Measurements from ENCODE around the gene ZFP92. TPM values are rescaled to one million over a fixed set of nuclear protein-coding genes. Genes with fewer than 3 reads are reported as not detected.
A peak's percentile ranks its signal among the peaks of the same experiment; 100 is the strongest.
"Not testable (repeated sequence)": the region's sequence is repeated elsewhere in the genome, so short reads cannot be mapped to it uniquely, and the experiment has no call there.

ZFP92 gene
- total and polyA plus RNA-seq, 4 experiments from 2014 or later = 0.03 to 0.55 (median 0.31) TPM

DNA sequence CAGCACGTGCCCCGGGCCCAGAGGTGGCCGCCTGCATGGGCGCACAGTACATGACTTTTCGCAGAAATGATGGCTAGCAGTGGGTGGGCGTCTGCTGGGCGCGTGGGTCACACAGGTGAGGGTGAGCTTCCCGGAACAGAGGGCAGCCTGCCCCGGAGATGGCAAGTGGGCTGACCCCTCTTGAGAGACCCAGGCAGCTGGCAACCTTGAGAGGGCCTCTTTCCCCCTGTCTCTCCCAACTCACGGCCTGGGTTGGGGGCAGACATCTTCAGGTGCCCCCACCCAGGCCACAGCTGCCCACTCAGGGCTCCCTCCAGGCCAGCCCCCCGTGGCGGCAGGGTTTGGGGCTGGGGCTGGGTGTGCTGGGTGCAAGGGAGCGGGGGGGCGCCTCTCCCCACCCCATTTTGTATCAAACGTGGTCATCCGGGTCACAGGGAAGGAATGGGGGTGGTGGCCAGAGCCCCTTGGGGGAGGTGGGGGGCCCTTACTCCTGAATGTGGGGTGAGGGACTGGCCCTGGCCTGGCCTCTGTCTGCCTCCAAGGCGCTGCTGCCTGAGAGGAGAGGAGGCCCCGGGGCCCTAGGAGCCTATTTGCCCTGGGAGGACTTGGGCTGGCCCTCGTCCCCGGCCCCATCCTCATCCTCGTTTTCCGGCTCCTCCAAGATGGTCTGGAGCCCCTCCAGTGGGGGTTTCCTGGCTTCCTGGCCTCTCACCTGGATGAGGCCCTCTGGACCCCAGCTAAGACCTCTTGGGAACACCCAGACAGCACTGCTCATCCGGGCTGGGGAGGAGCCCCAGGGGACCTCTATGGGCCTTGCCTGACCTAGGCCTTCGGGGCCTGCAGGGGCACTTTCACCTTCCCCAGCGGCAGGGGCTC is 14.7 kb upstream of the ZFP92 start:
- no peak for DNase-seq
- Mint-ChIP-seq H3K9me3 (peaks cover 0 to 2% (median 0%) of the 10 kb centered on the region in 8 donors), H3K27ac (no peak overlapping the region), H3K36me3 (no peaks in the 10 kb centered on the region), H3K27me3 (no peaks in the 10 kb centered on the region), H3K4me1 (peaks cover 0 to 19% (median 7%) of the 10 kb centered on the region in 4 donors), H3K4me3 (no peak overlapping the region)
- no peaks in the 10 kb centered on the region for H3K36me3 ChIP-seq (ENCODE audit: insufficient read depth, low read length)
- CTCF ChIA-PET (ENCODE audit: partially characterized antibody) = no interaction called here
- intact Hi-C loops (cut with micrococcal nuclease) = no loop called here
- no peak overlapping the region for H3K27ac ChIP-seq (ENCODE audit: low read depth, low read length)
- no peaks in the 10 kb centered on the region for H3K27me3 ChIP-seq (ENCODE audit: insufficient read depth, low read length)
- no peak overlapping the region for H3K4me3 ChIP-seq (ENCODE audit: low read length in 2 of 2)
- POLR2A ChIA-PET (ENCODE audit: partially characterized antibody) = no interaction called here
- no peaks in the 10 kb centered on the region for H3K9me3 ChIP-seq (ENCODE audit: control insufficient read depth in 1 of 2, low read length in 2 of 2)
- H3K4me1 ChIP-seq (ENCODE audit: insufficient read depth, low read length) = no peaks in the 10 kb centered on the region

DNA sequence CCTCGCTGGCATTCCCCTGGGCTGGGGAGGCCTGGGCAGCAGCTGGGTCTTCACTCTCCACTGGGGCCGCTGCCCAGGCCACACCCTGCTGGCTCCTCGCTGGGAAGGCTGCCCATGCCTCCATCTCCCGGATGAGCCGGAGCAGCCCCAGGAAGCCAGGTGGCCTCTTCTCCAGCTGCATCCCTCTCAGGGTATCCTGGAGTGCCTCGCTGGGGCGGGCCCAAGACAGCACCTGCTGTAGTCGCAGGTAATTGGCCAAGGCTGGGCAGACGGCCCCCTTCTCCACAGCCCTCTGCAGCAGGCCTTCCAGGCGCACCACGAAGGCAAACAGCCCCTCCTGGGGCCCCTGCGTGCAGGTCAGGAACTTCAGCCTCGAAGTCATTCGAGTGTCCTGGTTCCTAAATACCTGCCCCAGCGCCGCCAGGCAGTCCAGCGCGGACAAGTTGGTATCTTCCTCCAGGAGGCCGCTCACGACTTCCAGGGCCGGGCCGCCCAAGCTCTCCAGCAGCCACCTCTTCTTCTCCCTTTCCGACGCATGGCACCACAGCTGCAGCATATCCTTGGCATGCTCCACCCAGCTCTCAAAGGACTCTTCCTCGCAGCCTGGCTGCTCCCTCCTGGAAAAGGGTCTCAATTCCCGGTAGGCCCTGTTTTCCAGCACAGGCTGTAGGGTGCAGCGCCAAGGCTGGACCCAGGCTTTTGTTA is 13.9 kb upstream of the ZFP92 start:
- Mint-ChIP-seq H3K9me3 (peaks cover 0 to 2% (median 0%) of the 10 kb centered on the region in 8 donors), H3K27ac (no peak overlapping the region), H3K27me3 (no peaks in the 10 kb centered on the region), H3K4me3 (no peak overlapping the region), H3K4me1 (peaks cover 0 to 19% (median 7%) of the 10 kb centered on the region in 4 donors), H3K36me3 (no peaks in the 10 kb centered on the region)
- POLR2A ChIA-PET (ENCODE audit: partially characterized antibody) = no interaction called here
- DNase-seq = no peak
- intact Hi-C loops (cut with micrococcal nuclease) = no loop called here
- CTCF ChIA-PET (ENCODE audit: partially characterized antibody) = no interaction called here
- H3K27me3 ChIP-seq (ENCODE audit: insufficient read depth, low read length) = no peaks in the 10 kb centered on the region
- no peak overlapping the region for H3K27ac ChIP-seq (ENCODE audit: low read depth, low read length)
- H3K4me1 ChIP-seq (ENCODE audit: insufficient read depth, low read length) = no peaks in the 10 kb centered on the region
- no peak overlapping the region for H3K4me3 ChIP-seq (ENCODE audit: low read length in 2 of 2)
- no peaks in the 10 kb centered on the region for H3K9me3 ChIP-seq (ENCODE audit: control insufficient read depth in 1 of 2, low read length in 2 of 2)
- H3K36me3 ChIP-seq (ENCODE audit: insufficient read depth, low read length) = no peaks in the 10 kb centered on the region

DNA sequence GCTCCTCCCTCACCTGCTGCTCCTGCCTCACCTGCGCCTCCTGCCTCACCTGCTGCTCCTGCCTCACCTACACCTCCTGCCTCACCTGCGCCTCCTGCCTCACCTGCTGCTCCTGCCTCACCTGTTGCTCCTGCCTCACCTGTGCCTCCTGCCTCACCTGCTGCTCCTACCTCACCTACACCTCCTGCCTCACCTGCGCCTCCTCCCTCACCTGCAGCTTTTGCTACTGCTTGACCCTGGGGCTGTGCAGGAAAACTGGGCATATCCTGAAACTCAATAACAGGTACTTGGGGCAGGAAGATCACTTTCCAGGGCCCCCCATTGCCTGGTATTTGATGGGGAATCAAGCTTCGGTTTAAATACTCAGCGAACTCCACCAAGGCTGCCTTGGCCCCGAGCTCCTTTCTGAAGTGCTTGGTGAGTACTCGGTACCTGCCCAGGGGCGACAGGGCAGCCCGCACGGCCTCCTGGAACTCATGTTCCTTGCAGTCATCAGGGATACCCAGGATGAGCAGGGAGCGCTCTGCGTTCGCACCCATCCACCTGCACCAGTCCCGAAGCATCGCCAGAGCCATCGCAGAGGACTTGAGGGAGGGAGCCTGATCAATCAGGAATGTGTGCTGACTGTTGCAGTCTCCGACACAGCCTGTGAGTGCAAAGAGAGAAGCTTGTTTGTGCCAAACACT is 12.9 kb upstream of the ZFP92 start:
- CTCF ChIA-PET (ENCODE audit: partially characterized antibody) = no interaction called here
- H3K36me3 ChIP-seq (ENCODE audit: insufficient read depth, low read length) = no peaks in the 10 kb centered on the region
- H3K4me3 Mint-ChIP-seq = no peak overlapping the region

DNA sequence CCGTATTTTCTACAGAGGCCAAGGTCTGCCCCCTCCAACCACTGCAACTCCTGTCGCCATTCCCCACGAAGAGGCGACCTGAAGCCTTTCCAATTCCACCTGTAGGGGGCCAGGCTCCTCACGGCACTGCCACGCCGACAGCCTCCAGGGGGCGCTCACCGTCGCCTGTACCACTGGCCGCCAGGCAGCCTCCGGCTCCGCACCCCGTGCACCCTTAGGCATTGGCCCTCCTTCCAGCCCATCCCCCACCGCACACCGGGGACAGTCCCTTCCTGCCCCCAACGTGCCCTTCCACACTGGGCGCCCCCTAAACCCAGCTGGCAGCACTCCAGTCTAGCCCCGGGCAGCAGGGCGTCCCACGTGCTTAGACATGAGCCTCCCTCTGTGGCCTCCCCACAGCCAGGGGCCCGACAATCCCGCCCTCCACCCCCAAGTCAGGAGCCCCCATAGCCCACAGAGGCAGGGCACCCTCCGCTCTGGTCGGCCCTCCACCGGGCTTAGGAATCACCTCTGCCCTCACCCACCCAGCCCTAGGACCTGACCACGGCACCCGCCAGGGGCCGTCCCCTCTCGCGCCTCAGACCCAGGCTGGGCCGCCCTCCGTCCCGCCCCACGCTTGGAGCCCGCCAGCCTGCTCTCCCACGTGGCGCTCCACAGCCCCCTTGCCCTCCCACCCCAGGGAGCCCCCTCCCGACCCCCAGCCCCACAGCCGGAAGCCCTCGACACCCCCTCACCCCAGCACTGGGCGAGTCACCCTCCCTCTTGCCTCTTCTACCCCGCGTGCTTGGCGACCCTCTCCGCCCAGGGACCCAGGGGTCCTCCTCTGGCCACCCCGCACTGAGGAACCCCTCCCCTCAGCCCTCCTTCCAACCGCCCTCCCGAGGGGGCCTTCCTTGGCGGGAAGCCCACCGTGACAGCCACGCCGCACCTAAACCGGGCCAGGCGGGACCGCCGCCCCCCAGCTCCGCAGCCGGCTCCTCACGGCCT is 10.8 kb upstream of the ZFP92 start:
- CTCF ChIA-PET (ENCODE audit: partially characterized antibody) = no interaction called here
- H3K4me3 Mint-ChIP-seq = no peak overlapping the region
- Histone ChIP-seq H3K4me3 (ENCODE audit: low read length in 2 of 2) (no peak overlapping the region), H3K27ac (ENCODE audit: low read depth, low read length) (no peak overlapping the region), H3K27me3 (ENCODE audit: insufficient read depth, low read length) (no peaks in the 10 kb centered on the region), H3K4me1 (ENCODE audit: insufficient read depth, low read length) (no peaks in the 10 kb centered on the region), H3K9me3 (ENCODE audit: control insufficient read depth in 1 of 2, low read length in 2 of 2) (no peaks in the 10 kb centered on the region), H3K36me3 (ENCODE audit: insufficient read depth, low read length) (no peaks in the 10 kb centered on the region)
- H3K4me1 Mint-ChIP-seq = peaks cover 0 to 3% (median 0%) of the 10 kb centered on the region in 4 donors
- H3K36me3 Mint-ChIP-seq = no peaks in the 10 kb centered on the region
- no peaks in the 10 kb centered on the region for H3K27me3 Mint-ChIP-seq
- H3K9me3 Mint-ChIP-seq = peaks cover 0 to 2% (median 0%) of the 10 kb centered on the region in 8 donors
- H3K27ac Mint-ChIP-seq = no peak overlapping the region
- intact Hi-C loops (cut with micrococcal nuclease) = loop anchor here (5.0 kb wide), 1 partner anchor 107 kb away; no protein-coding TSS in a partner anchor
- peak; percentile 26 to 45 (median 39) for DNase-seq
- POLR2A ChIA-PET (ENCODE audit: partially characterized antibody) = no interaction called here

More for the DNA sequence above, 12.9 kb upstream of the ZFP92 start:
- intact Hi-C loops (cut with micrococcal nuclease) = no loop called here
- DNase-seq = no peak
- no peaks in the 10 kb centered on the region for H3K9me3 ChIP-seq (ENCODE audit: control insufficient read depth in 1 of 2, low read length in 2 of 2)
- POLR2A ChIA-PET (ENCODE audit: partially characterized antibody) = no interaction called here
- no peaks in the 10 kb centered on the region for H3K4me1 ChIP-seq (ENCODE audit: insufficient read depth, low read length)
- no peak overlapping the region for H3K4me3 ChIP-seq (ENCODE audit: low read length in 2 of 2)
- Mint-ChIP-seq H3K4me1 (peaks cover 0 to 19% (median 7%) of the 10 kb centered on the region in 4 donors), H3K27ac (no peak overlapping the region), H3K9me3 (peaks cover 0 to 2% (median 0%) of the 10 kb centered on the region in 8 donors), H3K27me3 (no peaks in the 10 kb centered on the region), H3K36me3 (no peaks in the 10 kb centered on the region)
- H3K27me3 ChIP-seq (ENCODE audit: insufficient read depth, low read length) = no peaks in the 10 kb centered on the region
- no peak overlapping the region for H3K27ac ChIP-seq (ENCODE audit: low read depth, low read length)

DNA sequence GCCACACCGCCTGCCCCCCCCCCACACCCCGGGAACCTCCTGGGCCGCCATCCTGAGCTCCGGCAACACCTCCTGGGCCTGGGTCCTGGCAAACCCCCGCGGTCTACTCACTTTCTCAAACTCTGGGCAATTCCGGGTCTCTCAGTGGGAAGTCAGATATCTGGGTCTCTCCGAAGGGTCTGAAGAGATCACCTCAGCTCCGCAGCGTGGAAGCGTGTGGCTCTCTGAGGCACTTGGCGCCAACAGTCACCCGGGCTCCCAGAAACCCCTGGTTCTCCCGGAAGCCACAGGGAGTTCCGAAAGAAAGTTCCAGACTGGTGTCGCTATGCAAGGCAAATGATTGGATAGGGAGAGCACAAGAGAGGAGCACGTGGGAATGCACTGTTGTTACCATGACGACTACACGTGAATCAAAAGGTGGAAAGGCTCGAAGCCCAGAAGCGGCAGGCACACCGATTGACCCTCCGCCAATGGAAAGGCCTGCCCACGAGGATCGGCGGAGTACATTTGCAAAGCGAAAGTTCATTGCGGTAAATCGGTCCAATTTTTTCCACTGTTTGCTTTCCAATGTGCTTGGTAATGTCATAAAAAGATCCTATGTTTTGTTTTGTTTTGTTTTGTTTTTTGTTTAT is 10.0 kb upstream of the ZFP92 start, which contains the start of gene PNMA6E:
TSS of gene PNMA6E (minus strand) at position 218 of the 632 bp plus-strand sequence. CDS start 2,501 bp downstream, outside the sequence.
- Mint-ChIP-seq H3K27ac (peak within 1 kb of the TSS in 1 of 7 donors; percentile 80), H3K36me3 (no peaks in the 10 kb centered on the region)
- POLR2A ChIA-PET (ENCODE audit: partially characterized antibody) = no interaction called here

DNA sequence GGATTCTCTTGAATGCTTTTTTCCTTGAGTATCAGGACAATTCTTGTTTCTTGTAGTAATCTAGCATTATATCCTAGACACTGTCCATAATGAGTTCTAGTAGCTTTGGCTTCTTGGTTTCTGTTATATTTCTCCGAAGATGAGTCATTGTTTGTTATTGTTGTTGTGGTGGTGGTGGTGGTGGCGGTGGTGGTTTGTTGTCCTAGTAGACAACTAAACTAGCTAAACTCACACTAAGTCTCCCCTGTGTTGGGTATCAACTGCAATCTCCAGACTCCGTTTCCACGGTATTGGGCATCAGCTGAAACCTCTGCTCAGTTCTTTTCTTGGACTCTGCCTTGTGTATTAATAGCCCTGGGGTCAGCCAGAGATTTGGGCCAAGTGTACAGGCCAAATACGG is 6.9 kb upstream of the ZFP92 start:
- H3K9me3 Mint-ChIP-seq = not testable (repeated sequence)

More for the DNA sequence above, 10.0 kb upstream of the ZFP92 start, which contains the start of gene PNMA6E:
- Mint-ChIP-seq H3K4me3 (no peak within 1 kb of the TSS), H3K4me1 (no peaks in the 10 kb centered on the region), H3K9me3 (peaks cover 0 to 2% (median 0%) of the 10 kb centered on the region in 8 donors), H3K27me3 (no peaks in the 10 kb centered on the region)
- H3K4me3 ChIP-seq (ENCODE audit: low read length in 2 of 2) = no peak within 1 kb of the TSS
- no peaks in the 10 kb centered on the region for H3K27me3 ChIP-seq (ENCODE audit: insufficient read depth, low read length)
- no peaks in the 10 kb centered on the region for H3K36me3 ChIP-seq (ENCODE audit: insufficient read depth, low read length)
- DNase-seq = no peak
- no peaks in the 10 kb centered on the region for H3K9me3 ChIP-seq (ENCODE audit: control insufficient read depth in 1 of 2, low read length in 2 of 2)
- intact Hi-C loops (cut with micrococcal nuclease) = loop anchor here (5.0 kb wide), 1 partner anchor 106 kb away; no protein-coding TSS in a partner anchor
- no peaks in the 10 kb centered on the region for H3K4me1 ChIP-seq (ENCODE audit: insufficient read depth, low read length)
- CTCF ChIA-PET (ENCODE audit: partially characterized antibody) = no interaction called here
- H3K27ac ChIP-seq (ENCODE audit: low read depth, low read length) = no peak within 1 kb of the TSS

More for the DNA sequence above, 6.9 kb upstream of the ZFP92 start:
- H3K27ac ChIP-seq (ENCODE audit: low read depth, low read length); CTCF ChIA-PET (ENCODE audit: partially characterized antibody); H3K36me3 Mint-ChIP-seq; H3K9me3 ChIP-seq (ENCODE audit: control insufficient read depth in 1 of 2, low read length in 2 of 2); DNase-seq; H3K27me3 Mint-ChIP-seq; POLR2A ChIA-PET (ENCODE audit: partially characterized antibody); H3K4me3 ChIP-seq (ENCODE audit: low read length in 2 of 2); H3K4me1 Mint-ChIP-seq; H3K27ac Mint-ChIP-seq; H3K27me3 ChIP-seq (ENCODE audit: insufficient read depth, low read length); H3K4me1 ChIP-seq (ENCODE audit: insufficient read depth, low read length); H3K4me3 Mint-ChIP-seq; H3K36me3 ChIP-seq (ENCODE audit: insufficient read depth, low read length): not testable (repeated sequence)
- intact Hi-C loops (cut with micrococcal nuclease) = loop anchor here (5.0 kb wide), 1 partner anchor 103 kb away; no protein-coding TSS in a partner anchor

Measured in CD4-positive, alpha-beta memory T cell (primary cell).